OCI-LY7 (cell line): ENCODE measurements around the gene RCL1. TPM values are rescaled to one million over a fixed set of nuclear protein-coding genes. Genes with fewer than 3 reads are reported as not detected.
"Not testable (repeated sequence)": the region's sequence is repeated elsewhere in the genome, so short reads cannot be mapped to it uniquely, and the experiment has no call there.

Experiments
- BruUV-seq: library from RNA; stranded (reverse); fragments of 400-500 nt; replicated peaks from 2 replicates; lab custom pipeline; 2021; lab: Mats Ljungman, UMichigan
- CTCF ChIA-PET: fragments of 300-600 bp; sonication (Branson Sonifier 250); formaldehyde crosslinking; loops from one replicate; lab custom pipeline; 2022; ENCODE audit warnings: antibody characterized with exemption; ENCODE audit not compliant: unreplicated experiment; lab: Charles Lee
- POLR2A ChIA-PET: fragments of 300-600 bp; sonication (Branson Sonifier 250); formaldehyde crosslinking; loops from one replicate; lab custom pipeline; 2022; ENCODE audit warnings: antibody characterized with exemption; lab: Charles Lee
- DNase-seq: peaks from one replicate; pipeline ENCODE4 v3.0.0-alpha.2; 2015; ENCODE audit warnings: low spot score
- H2AFZ ChIP-seq: fragments of 200-600 bp; sonication (generic), shearing (Covaris generic); 2 replicates; pipeline ENCODE4 v1.6.1; 2014; ENCODE audit warnings: mild to moderate bottlenecking, antibody characterized with exemption, low read length, moderate library complexity
- H3K27ac ChIP-seq: fragments of 200-600 bp; sonication (generic); 2 replicates; pipeline ENCODE4 v1.5.1; 2014; ENCODE audit warnings: mixed run types, low read depth, mild to moderate bottlenecking, moderate library complexity, low read length, inconsistent platforms; ENCODE audit not compliant: poor library complexity, severe bottlenecking
- H3K36me3 ChIP-seq: fragments of 200-600 bp; sonication (generic); 2 replicates; pipeline ENCODE4 v1.6.1; 2014; ENCODE audit warnings: mild to moderate bottlenecking, antibody characterized with exemption, low read length, moderate library complexity, mixed read lengths; ENCODE audit not compliant: insufficient read depth
- H3K4me1 ChIP-seq: fragments of 200-600 bp; sonication (generic); 2 replicates; pipeline ENCODE4 v1.5.1; 2014; ENCODE audit warnings: mild to moderate bottlenecking, low read length; ENCODE audit not compliant: insufficient read depth, poor library complexity, severe bottlenecking
- H3K4me2 ChIP-seq: fragments of 200-600 bp; sonication (generic); 2 replicates; pipeline ENCODE4 v1.6.1; 2014; ENCODE audit warnings: mild to moderate bottlenecking, low read length
- H3K4me3 ChIP-seq: fragments of 200-600 bp; sonication (generic); 2 replicates; pipeline ENCODE4 v1.5.1; 2014; ENCODE audit warnings: mild to moderate bottlenecking, low read depth, low read length; ENCODE audit not compliant: poor library complexity, severe bottlenecking
- H3K79me2 ChIP-seq: fragments of 200-600 bp; sonication (generic); 2 replicates; pipeline ENCODE4 v1.6.1; 2016; ENCODE audit warnings: low read depth, mild to moderate bottlenecking, low read length, moderate library complexity, mixed read lengths; ENCODE audit not compliant: insufficient read depth
- H3K9me2 ChIP-seq: fragments of 200-600 bp; sonication (generic); 2 replicates; pipeline ENCODE4 v1.6.1; 2016; ENCODE audit warnings: mild to moderate bottlenecking, low read length, mixed read lengths; ENCODE audit not compliant: insufficient read depth
- H3K9me3 ChIP-seq: fragments of 200-600 bp; sonication (generic); 2 replicates; pipeline ENCODE4 v1.6.1; 2014; ENCODE audit warnings: mild to moderate bottlenecking, mixed run types, low read length, mixed read lengths
- H4K20me1 ChIP-seq: fragments of 200-600 bp; sonication (generic); 2 replicates; pipeline ENCODE4 v1.6.1; 2014; ENCODE audit warnings: mild to moderate bottlenecking, antibody characterized with exemption, low read length, moderate library complexity, mixed read lengths; ENCODE audit not compliant: insufficient read depth
- CTCF ChIP-seq: fragments of 200-600 bp; sonication (generic); conservative IDR thresholded peaks from 2 replicates; pipeline ENCODE4 v1.5.1; 2014; ENCODE audit warnings: mild to moderate bottlenecking, antibody characterized with exemption, low read length, moderate library complexity, mixed read lengths
- EZH2phosphoT487 ChIP-seq: fragments of 200-600 bp; sonication (generic); IDR thresholded peaks from 2 replicates; pipeline ENCODE4 v1.6.1; 2018; ENCODE audit warnings: low read depth, borderline replicate concordance, mild to moderate bottlenecking, mixed run types, antibody characterized with exemption, low read length, moderate library complexity, mixed read lengths
- intact Hi-C: fragments of 100-400 bp; cut with micrococcal nuclease; formaldehyde crosslinking; loops from one replicate; pipeline ENCODE4 v1.10.0; 2022; ENCODE audit not compliant: unreplicated experiment
- total RNA-seq, 2 experiments: library from RNA; depleted of rRNA in 1 of 2; stranded (reverse); fragments of >200 nt in 1 of 2; shearing (Covaris generic) in 1 of 2; gene quantifications; 2 replicates each; pipeline ENCODE4 v1.2.3, GENCODE V29; 2014 to 2022

RCL1 gene
- total RNA-seq, 2 experiments from 2014 or later, result 27.5 to 31.3 TPM

- H3K4me2 ChIP-seq, result no peak overlapping the region
- no peaks in the 10 kb centered on the region for H4K20me1 ChIP-seq
- no peaks in the 10 kb centered on the region for H3K9me2 ChIP-seq
- no peak for DNase-seq
- intact Hi-C loops, result loop anchor here (10.0 kb wide), 1 partner anchor 495 kb away; no protein-coding TSS in a partner anchor
- H3K4me3 ChIP-seq, result no peak overlapping the region
- H2AFZ ChIP-seq, result no peak overlapping the region
- no peaks in the 10 kb centered on the region for H3K9me3 ChIP-seq
- H3K79me2 ChIP-seq, result no peaks in the 10 kb centered on the region
- POLR2A ChIA-PET, result no interaction called here
- H3K4me1 ChIP-seq, result no peaks in the 10 kb centered on the region
- no peak overlapping the region for H3K27ac ChIP-seq
- CTCF ChIA-PET, result no interaction called here
- no peaks in the 10 kb centered on the region for H3K36me3 ChIP-seq
- TF ChIP-seq CTCF, result no peak
- no peak for TF ChIP-seq EZH2phosphoT487
- BruUV-seq, result no TSS peak
Observed at GRCh38 chr9:4769321-4770080, 23.2 kb upstream of the RCL1 start.

DNA sequence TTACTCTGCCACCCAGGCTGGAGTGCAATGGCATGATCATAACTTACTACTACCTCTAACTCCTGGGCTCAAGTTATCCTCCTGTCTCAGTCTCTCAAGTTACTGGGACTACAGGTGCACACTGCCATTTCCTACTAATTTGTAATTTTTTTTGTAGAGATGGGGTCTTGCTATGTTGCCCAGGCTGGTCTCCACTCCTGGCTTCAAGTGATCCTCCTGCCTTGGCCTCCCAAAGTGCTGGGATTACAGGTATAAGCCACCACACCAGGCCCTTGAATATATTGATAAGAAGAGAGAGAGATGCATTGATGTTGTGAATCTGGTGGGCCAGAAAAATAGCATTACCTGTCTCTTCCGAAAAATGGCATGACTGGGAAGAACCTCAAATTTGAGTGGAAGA lies 21.0 kb upstream of the RCL1 start:
- CTCF ChIA-PET, result no interaction called here
- TF ChIP-seq CTCF (no peak), EZH2phosphoT487 (no peak)
- Histone ChIP-seq H3K4me3 (no peak overlapping the region), H2AFZ (no peak overlapping the region), H3K27ac (no peak overlapping the region), H3K36me3 (no peaks in the 10 kb centered on the region), H3K4me2 (no peak overlapping the region), H3K4me1 (no peaks in the 10 kb centered on the region), H4K20me1 (no peaks in the 10 kb centered on the region), H3K9me3 (no peaks in the 10 kb centered on the region), H3K9me2 (no peaks in the 10 kb centered on the region), H3K79me2 (no peaks in the 10 kb centered on the region)
- intact Hi-C loops, result no loop called here
- no peak for DNase-seq
- POLR2A ChIA-PET, result interaction anchor here (0.6 kb wide), 1 partner anchor 39 kb away, joined by 5 read pairs; no protein-coding TSS in a partner anchor
- no TSS peak for BruUV-seq

- Histone ChIP-seq H3K9me2 (no peaks in the 10 kb centered on the region), H3K4me3 (no peak overlapping the region), H3K4me1 (no peaks in the 10 kb centered on the region), H4K20me1 (no peaks in the 10 kb centered on the region), H2AFZ (no peak overlapping the region), H3K4me2 (no peak overlapping the region), H3K9me3 (no peaks in the 10 kb centered on the region), H3K27ac (no peak overlapping the region), H3K36me3 (no peaks in the 10 kb centered on the region), H3K79me2 (no peaks in the 10 kb centered on the region)
- ChIA-PET CTCF (no interaction called here), POLR2A (interaction anchor here (1.1 kb wide), 1 partner anchor 35 kb away, joined by 3 read pairs; no protein-coding TSS in a partner anchor)
- no TSS peak for BruUV-seq
- no peak for TF ChIP-seq EZH2phosphoT487
- no peak for TF ChIP-seq CTCF
- intact Hi-C loops, result no loop called here
- no peak for DNase-seq
Observed at GRCh38 chr9:4774209-4774608, 18.5 kb upstream of the RCL1 start.

GRCh38 chr9:4774958-4775357 lies 17.8 kb upstream of the RCL1 start:
- H3K9me2 ChIP-seq, H3K36me3 ChIP-seq, H3K27ac ChIP-seq, H2AFZ ChIP-seq, intact Hi-C loops, DNase-seq, H3K79me2 ChIP-seq, CTCF ChIA-PET, H4K20me1 ChIP-seq, H3K4me3 ChIP-seq, H3K4me2 ChIP-seq, H3K4me1 ChIP-seq, BruUV-seq, H3K9me3 ChIP-seq: not testable (repeated sequence)
- POLR2A ChIA-PET, result interaction anchor here (1.1 kb wide), 1 partner anchor 35 kb away, joined by 3 read pairs; no protein-coding TSS in a partner anchor
